Measurements from ENCODE around the gene NYNRIN.

DNA sequence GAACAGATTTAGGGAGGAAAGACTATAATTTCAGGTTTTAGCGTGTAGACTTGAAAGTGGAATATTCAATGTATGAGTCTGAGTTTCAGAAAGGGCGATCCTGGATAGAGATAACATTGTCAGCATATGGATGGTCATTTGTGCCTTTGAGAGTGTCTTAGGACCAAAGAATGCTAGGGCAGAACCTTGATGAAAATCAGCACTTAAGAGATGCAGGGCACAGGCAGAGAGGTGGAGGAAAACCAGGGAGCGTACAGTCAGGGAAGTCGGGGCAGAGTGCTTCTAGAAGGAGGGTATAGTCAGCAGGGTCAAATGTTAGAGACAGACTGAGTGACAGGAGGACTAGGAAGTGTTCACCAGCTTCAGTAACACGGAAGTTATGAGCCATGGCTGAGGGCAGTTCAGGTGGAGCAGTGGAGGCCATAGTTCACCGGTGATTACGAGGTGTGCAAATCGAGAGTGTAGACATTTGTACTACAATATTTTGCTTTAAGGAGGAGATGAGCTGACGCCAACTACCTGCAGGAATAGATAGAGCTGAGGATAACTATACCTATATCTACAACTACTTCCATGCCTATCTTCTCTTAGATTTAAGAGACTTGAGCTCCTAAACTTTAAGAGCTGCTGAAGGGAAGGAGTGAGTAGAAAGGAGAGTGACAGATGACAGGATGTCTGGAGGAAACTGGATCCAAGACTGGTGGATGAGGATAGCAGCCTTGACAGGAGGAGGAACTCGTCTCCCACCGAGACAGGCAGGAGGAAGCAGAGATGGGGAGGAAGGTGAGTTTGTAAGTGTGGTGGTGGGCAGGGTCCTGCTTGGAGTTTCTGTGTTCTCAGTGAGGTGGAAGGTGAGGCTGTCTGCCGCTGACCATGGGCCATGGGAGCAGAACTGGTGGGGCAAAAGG, 24.1 kb downstream of the NYNRIN start:
- TF ChIP-seq, protein P1, sequence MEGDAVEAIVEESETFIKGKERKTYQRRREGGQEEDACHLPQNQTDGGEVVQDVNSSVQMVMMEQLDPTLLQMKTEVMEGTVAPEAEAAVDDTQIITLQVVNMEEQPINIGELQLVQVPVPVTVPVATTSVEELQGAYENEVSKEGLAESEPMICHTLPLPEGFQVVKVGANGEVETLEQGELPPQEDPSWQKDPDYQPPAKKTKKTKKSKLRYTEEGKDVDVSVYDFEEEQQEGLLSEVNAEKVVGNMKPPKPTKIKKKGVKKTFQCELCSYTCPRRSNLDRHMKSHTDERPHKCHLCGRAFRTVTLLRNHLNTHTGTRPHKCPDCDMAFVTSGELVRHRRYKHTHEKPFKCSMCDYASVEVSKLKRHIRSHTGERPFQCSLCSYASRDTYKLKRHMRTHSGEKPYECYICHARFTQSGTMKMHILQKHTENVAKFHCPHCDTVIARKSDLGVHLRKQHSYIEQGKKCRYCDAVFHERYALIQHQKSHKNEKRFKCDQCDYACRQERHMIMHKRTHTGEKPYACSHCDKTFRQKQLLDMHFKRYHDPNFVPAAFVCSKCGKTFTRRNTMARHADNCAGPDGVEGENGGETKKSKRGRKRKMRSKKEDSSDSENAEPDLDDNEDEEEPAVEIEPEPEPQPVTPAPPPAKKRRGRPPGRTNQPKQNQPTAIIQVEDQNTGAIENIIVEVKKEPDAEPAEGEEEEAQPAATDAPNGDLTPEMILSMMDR (conservative IDR thresholded peaks at IDR 0.05; ENCODE audit: low read length) = no peak
- no peak for TF ChIP-seq EZH2phosphoT487 (IDR thresholded peaks at IDR 0.05; ENCODE audit: borderline replicate concordance)

Data from Loucy (cell line).